Heart left ventricle (tissue), 13 donors: ENCODE results near the gene SPEF2.
"Not testable (repeated sequence)": the region's sequence is repeated elsewhere in the genome, so short reads cannot be mapped to it uniquely, and the experiment has no call there.

Source experiments
- CTCF ChIP-seq, 12 donors: fragments of 200-600 bp; sonication (generic) in 4 of 12; IDR thresholded peaks; one replicate each; pipeline versions ENCODE4 v1.5.0 to v1.8.0; 2018 to 2022; ENCODE audit warnings: antibody characterized with exemption in 12 of 12, mild to moderate bottlenecking in 5 of 12
- POLR2A ChIP-seq, 2 donors: fragments of 450-650 bp; IDR thresholded peaks; one replicate each; pipeline ENCODE4 v1.6.1; 2017; ENCODE audit warnings: antibody characterized with exemption in 2 of 2, mild to moderate bottlenecking in 2 of 2, moderate library complexity in 2 of 2
- donor health status: ischemic (EF 13 %, LVEDD 7.1; RV severe dilation, severe dysfunction).
- donor health status: DM: no; HTN: yes; CAD: no.
- donor health status: DM: no; HTN: no; CAD: no.
- donor health status: ischemic (EF 25% LVEDD 6.9; RV normal size, moderate dysfunction).
- donor health status: ischemic (EF 25% LVEDD 5.7; RV mildly dilated, moderate dysfunction).
- donor health status: ischemic (EF 35%, LVEDD 5.7; RV mildly dilated, moderate dysfunction).
- donor health status: nonischemic (EF 11% LVEDD 7.7; RV severe dilation, severe dysfunction).
- donor health status: DM: yes; HTN: yes; CAD: no.
- donor health status: PGD.
- donor health status: ischemic (EF 29% LVEDD 5.4; RV normal size, mild dysfunction).
- donor health status: nonischemic (EF 23%, LVEDD 6.1; RV moderate dilation, normal function).

DNA sequence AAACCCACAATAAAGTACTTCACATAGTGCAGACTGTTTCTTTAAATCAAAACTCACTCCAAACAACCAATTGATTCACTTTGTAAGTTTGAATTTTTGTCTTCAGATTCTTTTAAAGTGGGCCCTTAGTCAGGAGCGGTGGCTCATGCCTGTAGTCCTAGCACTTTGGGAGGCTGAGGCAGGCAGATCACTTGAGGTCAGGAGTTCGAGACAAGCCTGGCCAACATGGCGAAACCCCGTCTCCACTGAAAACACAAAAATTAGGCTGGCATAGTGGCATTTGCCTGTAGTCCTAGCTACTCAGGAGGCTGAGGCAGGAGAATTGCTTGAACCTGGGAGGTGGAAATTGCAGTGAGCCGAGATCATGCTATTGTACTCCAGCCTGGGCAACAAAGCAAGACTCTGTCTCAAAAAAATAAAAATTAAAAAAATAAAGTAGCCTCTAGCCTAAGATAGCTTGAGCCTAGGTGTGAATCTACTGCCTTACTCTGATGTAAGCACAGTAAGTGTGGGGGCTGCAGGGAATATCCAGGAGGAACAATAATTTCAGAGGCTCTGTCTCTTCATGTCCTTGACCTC lies 238.6 kb downstream of the SPEF2 start:
- TF ChIP-seq POLR2A, CTCF (IDR thresholded peaks at IDR 0.05): not testable (repeated sequence)
